ENCODE measurements around the gene MED27.
A peak's percentile ranks its signal among the peaks of the same experiment; 100 is the strongest.

The MED27 gene

DNA sequence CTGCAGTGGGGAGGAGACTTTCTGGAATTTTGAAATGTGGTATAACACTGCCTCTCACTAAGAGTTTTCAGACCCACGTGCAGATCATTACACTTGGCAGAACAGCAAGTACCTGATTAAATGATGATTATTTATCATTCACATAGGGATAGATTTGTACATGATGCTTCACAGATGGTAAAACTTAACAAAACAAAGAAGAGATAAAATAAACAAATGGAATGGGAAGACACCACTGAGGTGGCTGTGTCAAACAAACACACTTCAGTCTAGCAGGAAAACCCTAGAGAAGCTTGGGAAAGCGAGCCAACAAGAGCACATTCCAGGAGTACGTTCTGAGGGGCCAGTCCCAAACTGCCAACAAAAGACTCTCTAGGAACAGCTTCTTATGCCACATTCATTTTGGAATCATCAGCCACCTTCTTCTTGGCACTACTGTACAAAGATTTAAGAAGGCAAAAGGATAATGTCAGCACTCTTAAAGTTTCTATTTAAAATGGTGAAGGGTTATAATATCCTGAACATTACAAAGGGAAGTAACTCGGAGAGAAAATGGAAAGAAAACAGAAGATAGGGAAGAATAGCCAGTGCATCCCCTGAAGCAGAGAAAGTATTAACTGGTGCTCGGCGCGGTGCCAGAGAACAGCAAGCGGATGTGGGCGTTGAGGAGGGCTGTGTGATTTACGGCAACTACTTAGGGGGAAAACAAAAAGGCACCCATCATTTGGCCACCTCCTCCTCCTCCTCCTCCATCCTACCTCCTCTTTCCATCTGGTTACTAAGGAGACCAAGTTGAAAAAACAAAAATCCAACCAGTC is 1.6 kb downstream of the MED27 start (continued):
- TF ChIP-seq ZNF549 (tag by site-specific recombination; IDR thresholded peaks at IDR 0.05) (no peak), ZNF239 (tag by site-specific recombination; IDR thresholded peaks at IDR 0.05) (no peak), RBAK (tag by site-specific recombination; IDR thresholded peaks at IDR 0.05) (no peak), BCL11A (tag by site-specific recombination; IDR thresholded peaks at IDR 0.05; ENCODE audit: low read depth) (no peak), ZNF112 (tag by site-specific recombination; IDR thresholded peaks at IDR 0.05) (no peak), ZNF843 (tag by site-specific recombination; IDR thresholded peaks at IDR 0.05) (no peak), ZNF146 (tag by site-specific recombination; IDR thresholded peaks at IDR 0.05) (no peak), ZNF514 (tag by site-specific recombination; IDR thresholded peaks at IDR 0.05) (no peak), ZBTB20 (tag by site-specific recombination; IDR thresholded peaks at IDR 0.05) (no peak), OVOL3 (tag by site-specific recombination; IDR thresholded peaks at IDR 0.05) (no peak), HOXD13 (CRISPR knock-in tag; IDR thresholded peaks at IDR 0.05; ENCODE audit: borderline replicate concordance) (no peak), ZNF561 (tag by site-specific recombination; IDR thresholded peaks at IDR 0.05; ENCODE audit: borderline replicate concordance) (0 out of 2 replicates have a peak, but pooled peaks have one; percentile 36), ZNF426 (tag by site-specific recombination; IDR thresholded peaks at IDR 0.05) (no peak), ZNF76 (tag by site-specific recombination; IDR thresholded peaks at IDR 0.05; ENCODE audit: borderline replicate concordance, low read depth) (no peak), ZNF560 (tag by site-specific recombination; IDR thresholded peaks at IDR 0.05; ENCODE audit: borderline replicate concordance) (no peak), ZNF792 (tag by site-specific recombination; IDR thresholded peaks at IDR 0.05) (no peak), ZBTB1 (tag by site-specific recombination; IDR thresholded peaks at IDR 0.05) (no peak)
- TF ChIP-seq, protein P1, sequence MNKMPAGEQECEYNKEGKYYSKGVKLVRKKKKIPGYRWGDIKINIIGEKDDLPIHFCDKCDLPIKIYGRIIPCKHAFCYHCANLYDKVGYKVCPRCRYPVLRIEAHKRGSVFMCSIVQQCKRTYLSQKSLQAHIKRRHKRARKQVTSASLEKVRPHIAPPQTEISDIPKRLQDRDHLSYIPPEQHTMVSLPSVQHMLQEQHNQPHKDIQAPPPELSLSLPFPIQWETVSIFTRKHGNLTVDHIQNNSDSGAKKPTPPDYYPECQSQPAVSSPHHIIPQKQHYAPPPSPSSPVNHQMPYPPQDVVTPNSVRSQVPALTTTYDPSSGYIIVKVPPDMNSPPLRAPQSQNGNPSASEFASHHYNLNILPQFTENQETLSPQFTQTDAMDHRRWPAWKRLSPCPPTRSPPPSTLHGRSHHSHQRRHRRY (tag by site-specific recombination; IDR thresholded peaks at IDR 0.05), result no peak
- TF ChIP-seq, protein P2, sequence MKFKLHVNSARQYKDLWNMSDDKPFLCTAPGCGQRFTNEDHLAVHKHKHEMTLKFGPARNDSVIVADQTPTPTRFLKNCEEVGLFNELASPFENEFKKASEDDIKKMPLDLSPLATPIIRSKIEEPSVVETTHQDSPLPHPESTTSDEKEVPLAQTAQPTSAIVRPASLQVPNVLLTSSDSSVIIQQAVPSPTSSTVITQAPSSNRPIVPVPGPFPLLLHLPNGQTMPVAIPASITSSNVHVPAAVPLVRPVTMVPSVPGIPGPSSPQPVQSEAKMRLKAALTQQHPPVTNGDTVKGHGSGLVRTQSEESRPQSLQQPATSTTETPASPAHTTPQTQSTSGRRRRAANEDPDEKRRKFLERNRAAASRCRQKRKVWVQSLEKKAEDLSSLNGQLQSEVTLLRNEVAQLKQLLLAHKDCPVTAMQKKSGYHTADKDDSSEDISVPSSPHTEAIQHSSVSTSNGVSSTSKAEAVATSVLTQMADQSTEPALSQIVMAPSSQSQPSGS (tag by site-specific recombination; IDR thresholded peaks at IDR 0.05; ENCODE audit: low read depth), result no peak
- TF ChIP-seq, protein P3, sequence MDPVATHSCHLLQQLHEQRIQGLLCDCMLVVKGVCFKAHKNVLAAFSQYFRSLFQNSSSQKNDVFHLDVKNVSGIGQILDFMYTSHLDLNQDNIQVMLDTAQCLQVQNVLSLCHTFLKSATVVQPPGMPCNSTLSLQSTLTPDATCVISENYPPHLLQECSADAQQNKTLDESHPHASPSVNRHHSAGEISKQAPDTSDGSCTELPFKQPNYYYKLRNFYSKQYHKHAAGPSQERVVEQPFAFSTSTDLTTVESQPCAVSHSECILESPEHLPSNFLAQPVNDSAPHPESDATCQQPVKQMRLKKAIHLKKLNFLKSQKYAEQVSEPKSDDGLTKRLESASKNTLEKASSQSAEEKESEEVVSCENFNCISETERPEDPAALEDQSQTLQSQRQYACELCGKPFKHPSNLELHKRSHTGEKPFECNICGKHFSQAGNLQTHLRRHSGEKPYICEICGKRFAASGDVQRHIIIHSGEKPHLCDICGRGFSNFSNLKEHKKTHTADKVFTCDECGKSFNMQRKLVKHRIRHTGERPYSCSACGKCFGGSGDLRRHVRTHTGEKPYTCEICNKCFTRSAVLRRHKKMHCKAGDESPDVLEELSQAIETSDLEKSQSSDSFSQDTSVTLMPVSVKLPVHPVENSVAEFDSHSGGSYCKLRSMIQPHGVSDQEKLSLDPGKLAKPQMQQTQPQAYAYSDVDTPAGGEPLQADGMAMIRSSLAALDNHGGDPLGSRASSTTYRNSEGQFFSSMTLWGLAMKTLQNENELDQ (tag by site-specific recombination; IDR thresholded peaks at IDR 0.05; ENCODE audit: low read depth), result no peak
- TF ChIP-seq, protein P4, sequence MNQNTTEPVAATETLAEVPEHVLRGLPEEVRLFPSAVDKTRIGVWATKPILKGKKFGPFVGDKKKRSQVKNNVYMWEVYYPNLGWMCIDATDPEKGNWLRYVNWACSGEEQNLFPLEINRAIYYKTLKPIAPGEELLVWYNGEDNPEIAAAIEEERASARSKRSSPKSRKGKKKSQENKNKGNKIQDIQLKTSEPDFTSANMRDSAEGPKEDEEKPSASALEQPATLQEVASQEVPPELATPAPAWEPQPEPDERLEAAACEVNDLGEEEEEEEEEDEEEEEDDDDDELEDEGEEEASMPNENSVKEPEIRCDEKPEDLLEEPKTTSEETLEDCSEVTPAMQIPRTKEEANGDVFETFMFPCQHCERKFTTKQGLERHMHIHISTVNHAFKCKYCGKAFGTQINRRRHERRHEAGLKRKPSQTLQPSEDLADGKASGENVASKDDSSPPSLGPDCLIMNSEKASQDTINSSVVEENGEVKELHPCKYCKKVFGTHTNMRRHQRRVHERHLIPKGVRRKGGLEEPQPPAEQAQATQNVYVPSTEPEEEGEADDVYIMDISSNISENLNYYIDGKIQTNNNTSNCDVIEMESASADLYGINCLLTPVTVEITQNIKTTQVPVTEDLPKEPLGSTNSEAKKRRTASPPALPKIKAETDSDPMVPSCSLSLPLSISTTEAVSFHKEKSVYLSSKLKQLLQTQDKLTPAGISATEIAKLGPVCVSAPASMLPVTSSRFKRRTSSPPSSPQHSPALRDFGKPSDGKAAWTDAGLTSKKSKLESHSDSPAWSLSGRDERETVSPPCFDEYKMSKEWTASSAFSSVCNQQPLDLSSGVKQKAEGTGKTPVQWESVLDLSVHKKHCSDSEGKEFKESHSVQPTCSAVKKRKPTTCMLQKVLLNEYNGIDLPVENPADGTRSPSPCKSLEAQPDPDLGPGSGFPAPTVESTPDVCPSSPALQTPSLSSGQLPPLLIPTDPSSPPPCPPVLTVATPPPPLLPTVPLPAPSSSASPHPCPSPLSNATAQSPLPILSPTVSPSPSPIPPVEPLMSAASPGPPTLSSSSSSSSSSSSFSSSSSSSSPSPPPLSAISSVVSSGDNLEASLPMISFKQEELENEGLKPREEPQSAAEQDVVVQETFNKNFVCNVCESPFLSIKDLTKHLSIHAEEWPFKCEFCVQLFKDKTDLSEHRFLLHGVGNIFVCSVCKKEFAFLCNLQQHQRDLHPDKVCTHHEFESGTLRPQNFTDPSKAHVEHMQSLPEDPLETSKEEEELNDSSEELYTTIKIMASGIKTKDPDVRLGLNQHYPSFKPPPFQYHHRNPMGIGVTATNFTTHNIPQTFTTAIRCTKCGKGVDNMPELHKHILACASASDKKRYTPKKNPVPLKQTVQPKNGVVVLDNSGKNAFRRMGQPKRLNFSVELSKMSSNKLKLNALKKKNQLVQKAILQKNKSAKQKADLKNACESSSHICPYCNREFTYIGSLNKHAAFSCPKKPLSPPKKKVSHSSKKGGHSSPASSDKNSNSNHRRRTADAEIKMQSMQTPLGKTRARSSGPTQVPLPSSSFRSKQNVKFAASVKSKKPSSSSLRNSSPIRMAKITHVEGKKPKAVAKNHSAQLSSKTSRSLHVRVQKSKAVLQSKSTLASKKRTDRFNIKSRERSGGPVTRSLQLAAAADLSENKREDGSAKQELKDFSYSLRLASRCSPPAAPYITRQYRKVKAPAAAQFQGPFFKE (tag by site-specific recombination; IDR thresholded peaks at IDR 0.05; ENCODE audit: borderline replicate concordance), result no peak
- TF ChIP-seq, protein P5, sequence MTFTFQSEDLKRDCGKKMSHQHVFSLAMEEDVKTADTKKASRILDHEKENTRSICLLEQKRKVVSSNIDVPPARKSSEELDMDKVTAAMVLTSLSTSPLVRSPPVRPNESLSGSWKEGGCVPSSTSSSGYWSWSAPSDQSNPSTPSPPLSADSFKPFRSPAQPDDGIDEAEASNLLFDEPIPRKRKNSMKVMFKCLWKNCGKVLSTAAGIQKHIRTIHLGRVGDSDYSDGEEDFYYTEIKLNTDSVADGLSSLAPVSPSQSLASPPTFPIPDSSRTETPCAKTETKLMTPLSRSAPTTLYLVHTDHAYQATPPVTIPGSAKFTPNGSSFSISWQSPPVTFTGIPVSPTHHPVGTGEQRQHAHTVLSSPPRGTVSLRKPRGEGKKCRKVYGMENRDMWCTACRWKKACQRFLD (tag by site-specific recombination; IDR thresholded peaks at IDR 0.05), result no peak
- TF ChIP-seq, protein P6, sequence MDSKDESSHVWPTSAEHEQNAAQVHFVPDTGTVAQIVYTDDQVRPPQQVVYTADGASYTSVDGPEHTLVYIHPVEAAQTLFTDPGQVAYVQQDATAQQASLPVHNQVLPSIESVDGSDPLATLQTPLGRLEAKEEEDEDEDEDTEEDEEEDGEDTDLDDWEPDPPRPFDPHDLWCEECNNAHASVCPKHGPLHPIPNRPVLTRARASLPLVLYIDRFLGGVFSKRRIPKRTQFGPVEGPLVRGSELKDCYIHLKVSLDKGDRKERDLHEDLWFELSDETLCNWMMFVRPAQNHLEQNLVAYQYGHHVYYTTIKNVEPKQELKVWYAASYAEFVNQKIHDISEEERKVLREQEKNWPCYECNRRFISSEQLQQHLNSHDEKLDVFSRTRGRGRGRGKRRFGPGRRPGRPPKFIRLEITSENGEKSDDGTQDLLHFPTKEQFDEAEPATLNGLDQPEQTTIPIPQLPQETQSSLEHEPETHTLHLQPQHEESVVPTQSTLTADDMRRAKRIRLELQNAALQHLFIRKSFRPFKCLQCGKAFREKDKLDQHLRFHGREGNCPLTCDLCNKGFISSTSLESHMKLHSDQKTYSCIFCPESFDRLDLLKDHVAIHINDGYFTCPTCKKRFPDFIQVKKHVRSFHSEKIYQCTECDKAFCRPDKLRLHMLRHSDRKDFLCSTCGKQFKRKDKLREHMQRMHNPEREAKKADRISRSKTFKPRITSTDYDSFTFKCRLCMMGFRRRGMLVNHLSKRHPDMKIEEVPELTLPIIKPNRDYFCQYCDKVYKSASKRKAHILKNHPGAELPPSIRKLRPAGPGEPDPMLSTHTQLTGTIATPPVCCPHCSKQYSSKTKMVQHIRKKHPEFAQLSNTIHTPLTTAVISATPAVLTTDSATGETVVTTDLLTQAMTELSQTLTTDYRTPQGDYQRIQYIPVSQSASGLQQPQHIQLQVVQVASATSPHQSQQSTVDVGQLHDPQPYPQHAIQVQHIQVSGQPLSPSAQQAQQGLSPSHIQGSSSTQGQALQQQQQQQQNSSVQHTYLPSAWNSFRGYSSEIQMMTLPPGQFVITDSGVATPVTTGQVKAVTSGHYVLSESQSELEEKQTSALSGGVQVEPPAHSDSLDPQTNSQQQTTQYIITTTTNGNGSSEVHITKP (tag by site-specific recombination; IDR thresholded peaks at IDR 0.05), result peak; percentile 41; the same call in 1 of the 2 replicates

Data from HEK293 (cell line).